ENCODE data around the gene B3GALT2.

B3GALT2 gene

DNA sequence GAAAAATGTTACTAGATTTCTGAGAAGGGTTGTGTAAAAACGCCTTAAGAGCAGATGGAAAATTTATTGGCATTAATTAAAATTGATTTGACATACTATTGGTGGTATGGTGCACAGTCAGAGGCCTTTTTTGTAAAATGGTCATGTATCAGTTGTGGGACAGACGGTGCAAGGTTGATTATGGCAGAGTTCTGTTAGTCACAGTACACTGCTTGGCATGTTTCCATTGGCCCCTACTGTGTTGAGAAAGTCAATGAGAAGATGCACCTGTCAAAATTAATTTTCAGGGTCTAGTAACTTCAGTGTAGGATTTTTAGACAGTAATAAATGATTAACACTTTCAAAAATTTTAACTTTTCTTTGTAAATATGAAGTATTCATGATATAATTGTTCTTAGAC lies 4.4 kb downstream of the B3GALT2 start:
- DNase-seq (ENCODE audit: low read depth), result no peak

DNA sequence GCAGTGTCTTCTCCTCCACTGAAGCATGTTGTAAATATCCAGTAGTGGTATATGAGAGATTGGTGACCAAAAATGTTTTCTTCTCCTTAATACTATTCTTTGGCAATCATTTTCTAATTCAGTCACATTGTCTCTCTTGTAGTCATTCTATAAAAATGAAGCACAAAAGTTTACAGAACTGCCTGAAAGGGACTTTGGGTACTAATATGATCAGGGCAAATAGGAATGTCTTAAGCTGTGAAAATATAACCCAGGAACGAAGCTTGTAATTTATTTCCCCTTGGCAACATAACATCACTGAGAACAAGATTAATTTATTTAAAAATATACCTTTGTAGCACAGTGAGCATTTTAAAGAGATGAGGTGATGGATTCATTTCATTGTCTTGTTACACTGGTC lies 4.9 kb downstream of the B3GALT2 start:
- no peak for DNase-seq (ENCODE audit: low read depth)

DNA sequence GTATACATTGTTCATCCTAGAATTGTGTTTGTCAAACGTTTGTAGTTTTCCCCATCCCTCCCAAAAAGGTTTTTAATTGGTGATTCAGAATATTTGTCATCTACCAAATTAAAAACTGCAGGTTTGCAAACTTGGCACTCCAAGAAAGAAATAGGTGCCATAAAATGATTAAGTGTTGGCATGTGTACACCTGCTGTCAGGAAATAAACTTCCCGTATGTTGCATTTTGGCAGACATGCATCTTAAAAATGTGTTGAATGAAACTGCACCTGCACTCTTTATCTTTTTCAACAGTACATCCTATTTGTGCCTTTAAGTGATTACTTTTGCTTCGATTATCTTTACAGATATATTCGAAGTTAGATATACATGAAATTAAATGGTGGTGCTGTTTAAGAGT lies 7.3 kb downstream of the B3GALT2 start:
- no peak for DNase-seq (ENCODE audit: low read depth)

DNA sequence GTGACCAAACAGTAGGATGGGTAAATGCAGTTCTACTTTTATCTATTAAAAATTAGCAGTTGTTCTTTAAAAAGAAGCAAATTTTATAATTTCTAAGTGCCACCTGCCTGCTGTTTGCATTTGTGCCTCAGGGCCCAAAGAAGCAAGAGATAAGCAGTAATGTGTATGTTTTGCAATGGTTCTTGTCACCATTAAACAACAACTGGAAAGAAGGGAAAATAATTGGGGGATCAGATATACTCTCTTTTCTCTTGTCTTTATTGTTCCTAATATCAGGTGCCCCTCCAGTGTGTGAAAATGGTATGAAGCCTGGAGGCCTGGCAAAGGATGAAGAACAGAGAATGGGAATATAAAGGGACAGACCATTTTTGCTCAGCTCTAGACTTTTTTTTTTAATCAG lies 9.6 kb downstream of the B3GALT2 start:
- DNase-seq (ENCODE audit: low read depth), result no peak

DNA sequence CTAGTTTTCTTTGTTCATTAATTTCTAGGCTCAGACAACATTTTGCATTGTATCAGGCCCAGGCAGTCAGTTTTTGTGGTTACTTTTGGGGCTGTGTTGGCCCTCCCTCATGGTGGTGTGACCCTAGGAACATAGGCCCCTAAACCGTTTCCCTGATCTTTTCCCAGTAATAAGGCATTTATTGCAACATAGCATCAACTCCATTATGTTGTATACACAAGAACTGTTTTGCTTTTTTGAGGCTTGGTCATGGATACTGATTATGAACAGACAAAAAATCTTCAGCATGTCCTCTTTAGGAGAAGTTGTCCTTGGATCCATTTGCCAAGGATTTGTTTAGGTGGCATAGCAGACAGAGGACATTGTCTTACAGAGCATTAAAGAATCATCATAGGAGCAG lies 10.3 kb downstream of the B3GALT2 start:
- DNase-seq (ENCODE audit: low read depth), result no peak

DNA sequence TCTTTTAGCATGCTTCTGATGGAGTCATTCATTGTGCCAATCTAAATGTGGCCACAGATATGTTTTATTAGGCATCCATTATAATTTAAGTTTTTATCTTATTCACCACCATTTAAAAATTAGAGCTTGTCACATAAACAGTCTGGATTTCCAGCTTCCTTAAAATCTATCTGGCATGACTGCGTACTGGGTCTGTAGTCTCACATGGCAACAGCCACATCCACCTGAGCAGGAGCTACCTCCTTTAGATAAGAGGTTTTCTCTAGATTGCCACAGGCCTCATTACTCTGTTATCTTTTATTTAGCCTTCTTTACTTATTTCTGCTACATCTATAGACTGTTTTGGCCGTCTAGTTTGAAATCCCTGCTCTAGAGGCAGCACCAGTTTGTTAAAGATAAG lies 29.1 kb downstream of the B3GALT2 start:
- DNase-seq (ENCODE audit: low read depth), result no peak

DNA sequence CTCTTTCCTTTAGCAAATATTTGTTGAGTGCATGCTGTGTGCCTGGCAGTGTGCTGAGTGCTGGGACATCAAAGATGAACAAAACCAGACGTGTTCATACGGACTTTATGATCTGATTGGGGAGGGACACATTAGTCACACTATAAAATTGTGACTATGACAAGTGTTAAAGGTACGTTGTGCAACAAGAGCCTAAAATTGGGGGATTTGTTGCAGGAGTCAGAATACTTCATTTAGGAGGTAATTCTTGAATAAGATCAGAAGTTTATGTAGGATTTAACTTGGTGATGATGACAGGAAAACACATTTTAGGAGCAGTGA lies 29.6 kb downstream of the B3GALT2 start:
- DNase-seq (ENCODE audit: low read depth), result no peak

DNA sequence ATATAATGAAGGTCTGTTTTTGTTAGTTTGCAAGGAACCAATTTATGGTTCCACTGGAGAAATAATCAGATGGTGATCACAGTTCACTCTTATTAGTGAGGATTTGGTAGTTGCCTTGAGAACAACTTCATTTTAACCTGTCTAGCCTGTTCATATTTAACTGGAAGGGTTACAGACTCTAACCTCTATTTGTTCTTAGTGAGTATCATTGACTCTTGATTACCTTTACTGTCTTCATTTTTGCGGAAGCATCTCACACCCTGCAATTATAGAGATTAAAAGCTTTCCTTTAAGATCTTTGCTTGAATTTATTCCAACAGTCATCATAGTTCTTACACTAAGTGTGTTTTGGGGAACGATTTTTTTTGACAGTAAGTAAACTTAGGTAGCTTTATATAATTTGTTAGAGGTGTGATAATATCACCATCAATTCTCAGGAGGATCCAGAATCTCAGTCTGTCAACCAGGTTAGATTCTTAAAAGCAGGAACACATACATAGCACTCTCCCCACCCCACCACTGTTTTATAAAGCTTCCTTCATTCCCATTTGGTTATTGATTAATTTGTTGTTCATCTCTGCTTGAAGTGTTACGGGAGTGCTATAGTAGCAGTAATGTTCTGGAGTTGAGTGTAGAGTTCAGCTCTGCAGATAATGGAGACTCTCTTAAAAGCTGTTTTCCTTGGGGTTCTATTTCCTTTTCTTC lies 30.1 kb downstream of the B3GALT2 start:
- no peak for DNase-seq (ENCODE audit: low read depth)

DNA sequence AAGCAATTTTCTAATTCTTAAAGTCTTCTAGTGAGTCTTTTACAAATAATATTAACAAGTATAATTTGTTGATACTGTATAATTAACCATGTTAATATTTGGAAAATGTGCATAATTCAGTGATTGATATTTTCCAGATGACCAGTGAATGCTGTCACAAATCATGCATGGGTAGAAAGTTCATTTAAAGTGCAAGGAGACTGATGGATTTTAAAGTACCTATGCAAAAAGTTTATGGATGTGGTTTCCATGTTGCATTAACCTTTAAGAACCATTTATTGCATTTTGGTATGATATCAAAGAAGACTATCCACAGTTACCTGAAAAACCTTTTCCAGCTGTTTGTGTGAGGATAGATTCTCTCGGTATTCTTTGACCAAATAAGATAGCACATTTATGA lies 41.4 kb downstream of the B3GALT2 start:
- no peak for DNase-seq (ENCODE audit: low read depth)

DNA sequence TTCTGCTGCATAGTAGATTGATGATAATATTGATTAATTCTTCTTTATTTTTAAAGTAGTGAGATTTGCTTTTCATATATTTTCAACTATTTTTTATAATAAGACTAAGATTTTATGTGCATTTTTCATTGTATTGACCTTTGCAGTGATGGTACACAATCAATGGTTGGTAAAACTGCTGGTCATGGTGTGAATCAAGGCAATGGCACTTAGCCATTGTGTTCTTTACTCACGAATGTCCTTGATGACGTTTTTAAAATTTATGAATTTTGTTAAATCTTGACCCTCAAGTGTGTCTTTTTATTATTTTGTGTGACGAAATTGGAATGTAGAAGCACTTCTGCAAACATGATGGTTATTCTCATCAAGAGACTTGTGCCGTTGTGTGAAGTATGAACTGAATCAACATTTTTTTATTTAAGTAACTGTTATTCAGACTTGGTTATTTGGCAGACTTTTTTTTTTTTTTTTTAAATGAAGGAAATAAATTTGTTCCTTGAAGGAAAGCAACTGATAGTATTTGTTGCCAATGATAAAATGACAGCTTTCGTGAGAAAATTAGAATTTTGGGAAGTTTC lies 42.0 kb downstream of the B3GALT2 start:
- no peak for DNase-seq (ENCODE audit: low read depth)

DNA sequence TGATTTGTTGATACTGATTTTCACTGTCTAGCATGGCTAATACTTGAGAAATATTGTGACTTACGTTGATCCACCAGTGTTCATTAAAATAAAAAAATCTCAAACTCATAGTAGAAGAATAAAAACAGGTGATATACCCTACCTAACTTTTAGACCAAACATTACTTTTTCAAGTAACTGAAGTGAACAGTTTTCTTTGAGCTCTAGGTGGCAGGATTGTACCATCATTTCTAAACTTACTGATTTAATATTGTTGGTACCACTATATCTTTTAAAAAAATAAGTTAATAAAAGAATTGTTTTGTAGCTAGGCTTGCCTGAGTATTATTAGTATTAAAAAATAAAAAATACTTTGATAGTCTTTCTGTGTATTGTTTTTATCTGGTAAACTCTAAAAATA lies 43.1 kb downstream of the B3GALT2 start:
- DNase-seq (ENCODE audit: low read depth), result peak; percentile 1

DNA sequence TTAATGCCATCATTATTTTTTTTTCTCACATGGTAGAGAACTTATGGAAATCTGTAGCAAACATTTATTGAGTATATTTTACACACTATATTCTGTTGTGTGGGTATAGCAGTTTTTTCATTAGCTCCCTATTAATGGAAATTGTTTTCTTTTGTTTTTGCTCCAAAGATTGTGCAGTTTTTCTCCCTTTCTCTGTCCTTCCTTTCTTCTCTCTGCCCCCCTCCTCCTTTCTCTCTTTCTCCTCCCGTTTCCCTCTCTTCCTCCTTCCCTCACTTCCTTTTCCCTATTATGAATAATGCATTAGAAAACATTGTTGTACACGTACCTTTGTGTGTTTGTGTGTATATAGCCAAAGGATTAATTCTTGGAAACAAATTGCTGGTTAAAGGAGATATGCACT lies 44.0 kb downstream of the B3GALT2 start:
- no peak for DNase-seq (ENCODE audit: low read depth)

DNA sequence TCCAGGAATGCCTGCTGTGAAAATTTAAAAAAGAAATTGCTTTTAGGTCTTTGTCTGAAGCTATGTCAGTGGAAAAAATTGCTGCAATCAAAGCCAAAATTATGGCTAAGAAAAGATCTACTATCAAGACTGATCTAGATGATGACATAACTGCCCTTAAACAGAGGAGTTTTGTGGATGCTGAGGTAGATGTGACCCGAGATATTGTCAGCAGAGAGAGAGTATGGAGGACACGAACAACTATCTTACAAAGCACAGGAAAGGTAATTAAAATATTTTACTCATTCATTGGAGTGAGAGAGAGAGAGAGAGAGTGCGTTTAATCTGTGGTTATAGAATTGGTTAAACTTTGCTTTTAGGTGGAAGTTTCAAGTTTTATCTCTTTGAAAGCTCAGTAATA lies 44.6 kb downstream of the B3GALT2 start:
- no peak for DNase-seq (ENCODE audit: low read depth)

DNA sequence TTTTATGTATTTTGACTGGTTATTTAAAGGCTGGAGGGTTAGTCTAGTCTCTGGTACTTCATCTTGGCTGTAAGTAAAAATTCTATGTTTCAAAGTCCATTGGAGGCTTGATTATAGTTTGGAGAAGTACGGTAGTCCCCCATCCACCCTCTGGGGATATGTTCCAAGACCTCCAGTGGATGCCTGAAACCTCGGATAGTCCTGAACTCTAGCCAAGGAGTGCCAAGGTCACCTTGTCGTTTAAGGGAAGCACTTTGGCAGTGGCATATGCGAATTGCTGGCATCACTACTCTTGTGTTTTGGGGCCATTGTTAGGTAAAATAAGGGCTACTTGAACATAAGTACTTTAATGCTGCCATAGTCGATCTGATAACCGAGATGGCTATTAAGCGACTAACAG lies 46.2 kb downstream of the B3GALT2 start:
- no peak for DNase-seq (ENCODE audit: low read depth)

DNA sequence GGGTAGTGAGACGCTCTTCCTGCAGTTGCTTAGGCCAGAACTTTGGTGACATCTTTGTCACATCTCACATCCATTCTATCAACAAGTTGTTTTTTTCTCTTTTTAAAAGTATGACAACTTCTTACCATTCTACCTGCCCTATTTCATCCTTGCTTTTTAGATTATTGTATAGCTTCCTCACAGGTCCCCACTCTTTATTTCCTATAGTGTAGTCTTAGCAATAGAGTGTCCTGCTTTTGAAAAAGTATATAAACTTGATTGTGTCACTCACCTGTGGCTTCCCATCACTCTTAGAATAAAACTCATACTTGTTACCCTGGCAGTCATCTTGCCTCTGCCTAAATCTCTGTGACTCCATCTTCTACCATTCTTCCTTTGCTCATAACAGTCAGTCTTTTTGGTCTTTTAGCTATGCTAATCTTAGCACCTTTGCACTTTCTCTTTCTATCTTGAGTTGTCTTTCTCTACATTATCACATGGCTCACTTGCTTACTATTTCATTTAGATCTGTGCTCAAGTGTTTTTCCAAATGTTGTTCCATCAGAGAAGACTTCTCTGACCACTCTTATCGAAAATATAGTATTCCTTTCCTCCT lies 55.0 kb downstream of the B3GALT2 start:
- DNase-seq (ENCODE audit: low read depth), result no peak
